GM23248 (cell line): ENCODE data around the gene TGM6. TPM values are rescaled to one million over a fixed set of nuclear protein-coding genes. Genes with fewer than 3 reads are reported as not detected.

Experiments
- DNase-seq: peaks from one replicate; pipeline ENCODE4 v3.0.0-alpha.2; 2015
- H2AFZ ChIP-seq: fragments of 200-600 bp; sonication (generic); 2 replicates; pipeline ENCODE4 v1.6.1; 2016; ENCODE audit warnings: antibody characterized with exemption
- H3F3A ChIP-seq: fragments of 200-600 bp; sonication (generic); 2 replicates; pipeline ENCODE4 v1.6.1; 2016; ENCODE audit warnings: mild to moderate bottlenecking, antibody characterized with exemption, mixed run types; ENCODE audit not compliant: insufficient read depth
- H3K27ac ChIP-seq: fragments of 200-600 bp; sonication (generic); 2 replicates; pipeline ENCODE4 v1.5.1; 2016; ENCODE audit warnings: mild to moderate bottlenecking
- H3K27me3 ChIP-seq: fragments of 200-600 bp; sonication (generic); replicated peaks from 2 replicates; pipeline ENCODE4 v1.6.1; 2016; ENCODE audit warnings: mild to moderate bottlenecking; ENCODE audit not compliant: insufficient read depth
- H3K36me3 ChIP-seq: fragments of 200-600 bp; sonication (generic); 2 replicates; pipeline ENCODE4 v1.6.1; 2016; ENCODE audit warnings: low read depth, mild to moderate bottlenecking
- H3K4me1 ChIP-seq: fragments of 200-600 bp; sonication (generic); 2 replicates; pipeline ENCODE4 v1.6.1; 2016; ENCODE audit warnings: mild to moderate bottlenecking; ENCODE audit not compliant: insufficient read depth
- H3K4me2 ChIP-seq: fragments of 200-600 bp; sonication (generic); one replicate; pipeline ENCODE4 v1.6.1; 2016; ENCODE audit warnings: mild to moderate bottlenecking; ENCODE audit not compliant: unreplicated experiment
- H3K4me3 ChIP-seq: fragments of 200-600 bp; sonication (generic); 2 replicates; pipeline ENCODE4 v1.5.1; 2016; ENCODE audit warnings: mild to moderate bottlenecking
- H3K79me2 ChIP-seq: fragments of 200-600 bp; sonication (generic); 2 replicates; pipeline ENCODE4 v1.6.1; 2016; ENCODE audit warnings: mild to moderate bottlenecking; ENCODE audit not compliant: insufficient read depth
- H3K9ac ChIP-seq: fragments of 200-600 bp; sonication (generic); 2 replicates; pipeline ENCODE4 v1.6.1; 2016; ENCODE audit warnings: mild to moderate bottlenecking
- H3K9me2 ChIP-seq: fragments of 200-600 bp; sonication (generic); 2 replicates; pipeline ENCODE4 v1.6.1; 2016; ENCODE audit warnings: mixed run types, mild to moderate bottlenecking, moderate library complexity; ENCODE audit not compliant: insufficient read depth
- H3K9me3 ChIP-seq: fragments of 200-600 bp; sonication (generic); one replicate; pipeline ENCODE4 v1.6.1; 2017; ENCODE audit warnings: low read depth
- H4K20me1 ChIP-seq: fragments of 200-600 bp; sonication (generic); 2 replicates; pipeline ENCODE4 v1.6.0; 2016; ENCODE audit not compliant: insufficient read depth
- EZH2 ChIP-seq: fragments of 200-600 bp; sonication (generic); IDR thresholded peaks from 2 replicates; pipeline ENCODE4 v1.6.1; 2018; ENCODE audit warnings: antibody characterized with exemption, mild to moderate bottlenecking; ENCODE audit not compliant: insufficient read depth, poor library complexity, severe bottlenecking
- EZH2phosphoT487 ChIP-seq: fragments of 200-600 bp; sonication (generic); IDR thresholded peaks from 2 replicates; pipeline ENCODE4 v1.6.1; 2018; ENCODE audit warnings: antibody characterized with exemption, moderate library complexity, mild to moderate bottlenecking, low read depth; ENCODE audit not compliant: insufficient read depth
- WGBS, 2 experiments: methylation state at CpG; one replicate each; pipeline ENCODE4 v1.1.6; 2015 to 2017; ENCODE audit warnings: low lambda C conversion rate in 2 of 2, low coverage in 1 of 2; ENCODE audit errors: missing lambda C conversion rate in 2 of 2; 5-methylcytosine and 5-hydroxymethylcytosine counted together
- in situ Hi-C: fragments of 300-500 bp; cut with MboI; formaldehyde crosslinking; loops from 2 replicates; pipeline ENCODE4 v1.15.0; 2020
- polyA plus RNA-seq: library from polyadenylated mRNA; unstranded; fragments of >200 nt; fragmentation: Nextera tagmentation; extraction: Ambion mirVana; gene quantifications from 2 replicates; pipeline ENCODE4 v1.2.1, GENCODE V29; 2016
- total RNA-seq: library from RNA; depleted of rRNA; stranded (reverse); fragments of >200 nt; shearing (Covaris generic); gene quantifications from 2 replicates; pipeline ENCODE4 v1.2.3, GENCODE V29; 2014

The TGM6 gene
- total and polyA plus RNA-seq, 2 experiments from 2014 or later: not detected

- H3F3A ChIP-seq: no peaks in the 10 kb centered on the region
- in situ Hi-C loops: no loop called here
- no peak overlapping the region for H3K9ac ChIP-seq
- H3K79me2 ChIP-seq: no peaks in the 10 kb centered on the region
- peaks cover 44% of the 10 kb centered on the region for H3K27me3 ChIP-seq
- WGBS, 2 experiments: 42 to 45% methylated on average over 5 of the region's 5 CpGs
- no peak overlapping the region for H3K27ac ChIP-seq
- no peaks in the 10 kb centered on the region for H3K9me3 ChIP-seq
- H3K4me2 ChIP-seq: no peak overlapping the region
- no peak overlapping the region for H3K4me3 ChIP-seq
- TF ChIP-seq EZH2phosphoT487 (no peak), EZH2 (no peak)
- DNase-seq: peak; percentile 35
- no peaks in the 10 kb centered on the region for H3K4me1 ChIP-seq
- H2AFZ ChIP-seq: no peak overlapping the region
- no peaks in the 10 kb centered on the region for H3K36me3 ChIP-seq
- no peaks in the 10 kb centered on the region for H4K20me1 ChIP-seq
- no peaks in the 10 kb centered on the region for H3K9me2 ChIP-seq
Observed at GRCh38 chr20:2421247-2421646, 40.5 kb downstream of the TGM6 start.

- Histone ChIP-seq H3K27me3 (peaks cover 14% of the 10 kb centered on the region), H3K4me3 (no peak overlapping the region), H3K4me1 (no peaks in the 10 kb centered on the region), H3K27ac (no peak overlapping the region), H3K79me2 (no peaks in the 10 kb centered on the region), H3K9ac (no peak overlapping the region), H3K4me2 (no peak overlapping the region), H3K36me3 (no peaks in the 10 kb centered on the region), H2AFZ (no peak overlapping the region), H3K9me3 (no peaks in the 10 kb centered on the region), H4K20me1 (no peaks in the 10 kb centered on the region), H3K9me2 (no peaks in the 10 kb centered on the region), H3F3A (no peaks in the 10 kb centered on the region)
- WGBS, 2 experiments: 44 to 49% methylated on average over 6 of the region's 6 CpGs
- peak; percentile 26 for DNase-seq
- in situ Hi-C loops: no loop called here
- TF ChIP-seq EZH2phosphoT487: no peak
- no peak for TF ChIP-seq EZH2
Observed at GRCh38 chr20:2429051-2429450, 48.4 kb downstream of the TGM6 start.

GRCh38 chr20:2430538-2430937, 49.8 kb downstream of the TGM6 start:
- no peaks in the 10 kb centered on the region for H3K9me2 ChIP-seq
- peaks cover 16% of the 10 kb centered on the region for H3K27me3 ChIP-seq
- H3K27ac ChIP-seq: no peak overlapping the region
- DNase-seq: no peak
- H3F3A ChIP-seq: no peaks in the 10 kb centered on the region
- no peaks in the 10 kb centered on the region for H3K4me1 ChIP-seq
- H2AFZ ChIP-seq: no peak overlapping the region
- no peaks in the 10 kb centered on the region for H3K9me3 ChIP-seq
- no peaks in the 10 kb centered on the region for H3K36me3 ChIP-seq
- no peak overlapping the region for H3K9ac ChIP-seq
- H3K4me2 ChIP-seq: no peak overlapping the region
- no peaks in the 10 kb centered on the region for H4K20me1 ChIP-seq
- no peak for TF ChIP-seq EZH2phosphoT487
- no peak for TF ChIP-seq EZH2
- no peak overlapping the region for H3K4me3 ChIP-seq
- WGBS, 2 experiments: 44 to 55% methylated on average over 4 of the region's 4 CpGs
- in situ Hi-C loops: no loop called here
- no peaks in the 10 kb centered on the region for H3K79me2 ChIP-seq

- Histone ChIP-seq H2AFZ (no peak overlapping the region), H3K9me3 (no peaks in the 10 kb centered on the region), H3K4me1 (no peaks in the 10 kb centered on the region), H3K9me2 (no peaks in the 10 kb centered on the region), H3F3A (no peaks in the 10 kb centered on the region), H4K20me1 (no peaks in the 10 kb centered on the region), H3K36me3 (no peaks in the 10 kb centered on the region), H3K27me3 (peaks cover 16% of the 10 kb centered on the region), H3K4me3 (no peak overlapping the region), H3K4me2 (no peak overlapping the region), H3K79me2 (no peaks in the 10 kb centered on the region), H3K27ac (no peak overlapping the region), H3K9ac (no peak overlapping the region)
- 0 to 3% methylated on average over 1 of the region's 1 CpG for whole genome bisulfite sequencing, 2 experiments
- TF ChIP-seq EZH2phosphoT487 (no peak), EZH2 (no peak)
- DNase-seq: no peak
- in situ Hi-C loops: no loop called here
Observed at GRCh38 chr20:2431185-2431584, 50.5 kb downstream of the TGM6 start.

DNA sequence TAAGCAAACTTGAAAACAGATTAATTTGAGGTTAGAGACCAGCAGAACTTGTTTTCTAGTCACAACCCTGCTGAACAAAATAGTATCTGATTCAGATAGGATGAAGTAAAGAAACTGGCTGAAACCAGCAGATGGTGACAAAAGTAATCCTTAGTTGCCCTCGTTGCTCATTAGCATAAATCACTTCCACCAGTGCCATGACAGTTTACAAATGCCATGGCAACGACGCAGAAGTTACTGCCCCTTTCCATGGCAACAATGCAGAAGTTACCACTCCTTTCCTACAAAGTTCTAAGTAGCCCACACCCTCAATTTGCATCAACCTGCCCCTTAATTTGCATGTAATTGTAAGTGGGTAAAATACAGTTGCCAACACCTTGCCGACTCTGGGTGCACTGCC, 66.1 kb downstream of the TGM6 start:
- DNase-seq: no peak
- TF ChIP-seq EZH2phosphoT487: no peak
- TF ChIP-seq EZH2: no peak
- 35 to 42% methylated on average over 4 of the region's 4 CpGs for WGBS, 2 experiments
- no peaks in the 10 kb centered on the region for H3K36me3 ChIP-seq
- H3K9me2 ChIP-seq: no peaks in the 10 kb centered on the region
- no peaks in the 10 kb centered on the region for H4K20me1 ChIP-seq
- no peak overlapping the region for H3K4me2 ChIP-seq
- no peaks in the 10 kb centered on the region for H3K27me3 ChIP-seq
- H3K4me1 ChIP-seq: peaks cover 10% of the 10 kb centered on the region; the same call in 1 of the 2 replicates
- H3F3A ChIP-seq: peaks cover 12% of the 10 kb centered on the region
- no peaks in the 10 kb centered on the region for H3K9me3 ChIP-seq
- H2AFZ ChIP-seq: no peak overlapping the region
- H3K4me3 ChIP-seq: no peak overlapping the region
- H3K79me2 ChIP-seq: no peaks in the 10 kb centered on the region
- in situ Hi-C loops: no loop called here
- H3K27ac ChIP-seq: no peak overlapping the region
- no peak overlapping the region for H3K9ac ChIP-seq
